HepG2 (cell line): Measurements from ENCODE around the gene PKDREJ. TPM values are rescaled to one million over a fixed set of nuclear protein-coding genes. Genes with fewer than 3 reads are reported as not detected.

ENCODE experiments used
- CHD2 ChIP-seq: IDR thresholded peaks from 2 replicates; pipeline ENCODE4 v1.6.1; 2011; ENCODE audit warnings: low read depth, low read length, improper control_type of control experiment
- ETV5 ChIP-seq: IDR thresholded peaks from 2 replicates; pipeline ENCODE4 v1.6.1; 2018; ENCODE audit warnings: missing biosample characterization, missing genetic modification reagents, inconsistent platforms, borderline replicate concordance
- HNRNPK ChIP-seq: fragments of 200-400 bp; formaldehyde crosslinking; IDR thresholded peaks from 2 replicates; pipeline ENCODE4 v1.6.1; 2018; ENCODE audit warnings: low read length, low read depth, moderate library complexity, mild to moderate bottlenecking; ENCODE audit not compliant: poor library complexity, severe bottlenecking
- HNRNPL ChIP-seq: fragments of 200-400 bp; formaldehyde crosslinking; IDR thresholded peaks from 2 replicates; pipeline ENCODE4 v1.6.1; 2017; ENCODE audit warnings: mild to moderate bottlenecking, low read depth, low read length
- IRF2 ChIP-seq: IDR thresholded peaks from 2 replicates; pipeline ENCODE4 v1.6.1; 2018; ENCODE audit warnings: missing genetic modification reagents, missing compliant biosample characterization
- KDM5A ChIP-seq: fragments of 200-600 bp; sonication (generic); IDR thresholded peaks from 2 replicates; pipeline ENCODE4 v1.7.0; 2018; ENCODE audit warnings: antibody characterized with exemption, mild to moderate bottlenecking, low read length, borderline replicate concordance
- LCORL ChIP-seq, 2 experiments: fragments of 450-650 bp in 1 of 2; sonication (generic) in 1 of 2; formaldehyde crosslinking in 1 of 2; IDR thresholded peaks; 2 replicates each; pipeline versions ENCODE4 v1.5.0 to v1.6.1; 2017 to 2020; ENCODE audit warnings: antibody characterized with exemption in 1 of 2, missing genetic modification reagents in 1 of 2
- NFE2L2 ChIP-seq: fragments of 150-350 bp; IDR thresholded peaks from 2 replicates; pipeline ENCODE4 v1.6.1; 2014; ENCODE audit warnings: low read length
- PHF8 ChIP-seq: sonication (generic); formaldehyde crosslinking; IDR thresholded peaks from 2 replicates; pipeline ENCODE4 v1.5.0; 2020; ENCODE audit warnings: missing genetic modification reagents
- SRSF9 ChIP-seq: fragments of 200-400 bp; formaldehyde crosslinking; IDR thresholded peaks from 2 replicates; pipeline ENCODE4 v1.6.1; 2018; ENCODE audit warnings: borderline replicate concordance, mild to moderate bottlenecking, low read depth, low read length; ENCODE audit not compliant: insufficient read depth, poor library complexity, severe bottlenecking
- SSRP1 ChIP-seq: IDR thresholded peaks from 2 replicates; pipeline ENCODE4 v1.6.1; 2016; ENCODE audit warnings: control low read depth
- TEAD3 ChIP-seq: optimal IDR thresholded peaks from 2 replicates; pipeline ENCODE3; 2016; ENCODE audit warnings: borderline replicate concordance
- ZNF180 ChIP-seq: sonication (generic); formaldehyde crosslinking; IDR thresholded peaks from 2 replicates; pipeline ENCODE4 v1.4.0; 2020; ENCODE audit warnings: low read depth, missing genetic modification reagents, borderline replicate concordance
- ZNF224 ChIP-seq: sonication (generic); formaldehyde crosslinking; IDR thresholded peaks from 2 replicates; pipeline ENCODE4 v1.5.0; 2020; ENCODE audit warnings: mild to moderate bottlenecking, missing genetic modification reagents
- ZNF44 ChIP-seq: sonication (generic); formaldehyde crosslinking; IDR thresholded peaks from 2 replicates; pipeline ENCODE4 v1.5.1; 2020; ENCODE audit warnings: mild to moderate bottlenecking, missing genetic modification reagents
- ZNF496 ChIP-seq: sonication (generic); formaldehyde crosslinking; IDR thresholded peaks from 2 replicates; pipeline ENCODE4 v1.8.1; 2023; ENCODE audit warnings: mild to moderate bottlenecking, moderate library complexity, missing genetic modification reagents; ENCODE audit not compliant: insufficient replicate concordance
- ZNF720 ChIP-seq: sonication (generic); formaldehyde crosslinking; IDR thresholded peaks from 2 replicates; pipeline ENCODE4 v1.4.0; 2020; ENCODE audit warnings: missing genetic modification reagents
- polyA plus RNA-seq, 8 experiments: library from polyadenylated mRNA; depleted of rRNA in 3 of 8; stranded (reverse) in 7 of 8; unstranded in 1 of 8; fragments of >200 nt; fragmentation: Illumina TruSeq in 4 of 8; extraction: Trizol in 4 of 8; gene quantifications; 2 replicates each; pipeline versions ENCODE4 v1.2.1 to v1.2.3, GENCODE V29; 2011 to 2016; ENCODE audit warnings: low read depth in 4 of 8, missing spikeins in 1 of 8, mixed read lengths in 1 of 8; ENCODE audit not compliant: insufficient read depth in 1 of 8
- total RNA-seq, 5 experiments: library from RNA; depleted of rRNA; stranded (reverse); fragments of >200 nt; fragmentation: Illumina TruSeq; extraction: Trizol; gene quantifications; 2 replicates each; pipeline ENCODE4 v1.2.3, GENCODE V29; 2016; ENCODE audit warnings: low read depth in 1 of 5
- TF ChIP-seq, protein P1 (sequence below): sonication (generic); formaldehyde crosslinking; IDR thresholded peaks from 2 replicates; pipeline ENCODE4 v1.5.0; 2020; ENCODE audit warnings: missing genetic modification reagents
- TF ChIP-seq, protein P2 (sequence below): sonication (generic); formaldehyde crosslinking; IDR thresholded peaks from 2 replicates; pipeline ENCODE4 v1.5.1; 2020; ENCODE audit warnings: missing genetic modification reagents, mild to moderate bottlenecking, borderline replicate concordance
- TF ChIP-seq, protein P3 (sequence below): sonication (generic); formaldehyde crosslinking; IDR thresholded peaks from 2 replicates; pipeline ENCODE4 v1.4.0; 2020; ENCODE audit warnings: mild to moderate bottlenecking, missing genetic modification reagents
- TF ChIP-seq, protein P4 (sequence below): sonication (generic); formaldehyde crosslinking; IDR thresholded peaks from 2 replicates; pipeline ENCODE4 v1.4.0; 2020; ENCODE audit warnings: mild to moderate bottlenecking, missing genetic modification reagents, borderline replicate concordance

PKDREJ gene
- total and polyA plus RNA-seq, 2 of the 13 experiments (the other 11 are each of a cell fraction or from before 2014, with no cell fraction given), result not detected

DNA sequence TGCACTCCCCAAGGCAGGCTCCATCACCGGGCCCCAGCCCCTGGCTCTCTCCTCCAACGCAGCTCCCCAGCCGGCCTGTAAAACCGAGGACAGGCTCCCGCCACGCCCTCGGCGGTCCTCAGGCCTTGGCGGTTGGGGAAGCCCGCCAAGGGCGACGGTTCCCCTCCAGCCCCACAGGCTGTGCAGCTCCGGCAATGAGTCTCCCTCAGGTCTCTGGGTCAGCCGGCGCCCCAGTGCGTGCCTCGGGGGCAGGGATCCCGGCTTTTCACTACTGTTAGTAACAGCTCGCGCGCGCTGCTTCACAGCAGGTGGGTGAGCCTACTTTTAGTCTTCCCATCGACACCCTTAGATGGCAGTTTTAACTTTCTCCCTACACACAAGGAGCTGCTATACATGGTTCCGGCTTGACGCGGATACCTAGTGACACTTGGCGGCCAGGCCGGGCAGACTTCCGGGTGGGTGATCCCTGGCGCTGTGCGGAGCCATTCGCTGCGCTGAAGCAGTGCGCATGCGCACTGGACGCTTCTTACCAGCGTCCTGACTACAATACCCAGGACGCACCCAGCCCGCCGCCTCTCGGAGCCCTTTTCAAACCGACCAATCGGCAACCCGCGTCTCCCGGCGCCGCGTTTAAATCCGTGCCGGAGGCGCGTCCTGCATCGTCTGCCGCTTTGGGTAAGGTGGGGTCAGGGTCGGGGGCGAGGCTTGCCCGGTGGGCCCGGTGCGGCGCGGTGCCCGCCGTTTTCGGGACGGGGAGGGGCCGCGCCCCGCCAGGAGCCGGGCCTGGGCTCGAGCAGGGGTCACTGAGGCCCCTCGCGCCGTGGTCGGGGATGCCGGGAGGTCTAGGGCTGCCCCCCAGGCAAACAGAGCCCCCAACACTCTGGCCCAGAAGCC is 33.4 kb upstream of the PKDREJ start, which contains the start of gene GTSE1 (continued):
- TF ChIP-seq SSRP1 (no peak), IRF2 (peak; percentile 21), ETV5 (CRISPR knock-in tag) (peak; percentile 79; the same call in 1 of the 2 replicates), TEAD3 (peak; percentile 54), ZNF224 (CRISPR knock-in tag) (no peak), NFE2L2 (no peak), CHD2 (no peak; the same call in 1 of the 2 replicates), HNRNPL (no peak), LCORL (IDR thresholded peaks at IDR 0.05) (no peak), LCORL (CRISPR knock-in tag; IDR thresholded peaks at IDR 0.05) (no peak), ZNF44 (CRISPR knock-in tag) (no peak), ZNF720 (CRISPR knock-in tag) (no peak), ZNF496 (CRISPR knock-in tag) (peak; percentile 36), KDM5A (peak; percentile 66), HNRNPK (no peak), PHF8 (CRISPR knock-in tag) (peak; percentile 59), SRSF9 (no peak), ZNF180 (CRISPR knock-in tag) (no peak)
- TF ChIP-seq, protein P1, sequence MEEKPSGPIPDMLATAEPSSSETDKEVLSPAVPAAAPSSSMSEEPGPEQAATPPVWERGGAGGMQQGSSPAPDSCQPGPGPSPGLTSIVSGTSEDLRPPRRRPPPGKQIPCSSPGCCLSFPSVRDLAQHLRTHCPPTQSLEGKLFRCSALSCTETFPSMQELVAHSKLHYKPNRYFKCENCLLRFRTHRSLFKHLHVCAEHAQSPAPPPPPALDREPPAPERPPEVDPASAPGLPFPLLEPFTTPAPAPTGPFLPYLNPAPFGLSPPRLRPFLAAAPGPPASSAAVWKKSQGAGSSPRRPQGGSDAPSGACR (CRISPR knock-in tag), result no peak; the same call in 1 of the 2 replicates
- TF ChIP-seq, protein P2, sequence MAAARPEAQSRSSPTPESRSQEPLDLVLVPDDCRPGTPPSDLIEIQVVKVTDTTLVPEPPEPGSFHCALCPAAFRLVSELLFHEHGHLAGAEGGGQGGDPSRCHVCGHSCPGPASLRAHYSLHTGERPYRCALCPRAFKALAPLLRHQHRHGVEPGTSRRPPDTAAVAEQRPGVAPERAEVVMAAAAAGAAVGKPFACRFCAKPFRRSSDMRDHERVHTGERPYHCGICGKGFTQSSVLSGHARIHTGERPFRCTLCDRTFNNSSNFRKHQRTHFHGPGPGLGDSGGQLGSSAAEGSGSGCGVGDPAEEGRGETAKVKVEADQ (CRISPR knock-in tag), result peak; percentile 59; the same call in 1 of the 2 replicates
- TF ChIP-seq, protein P3, sequence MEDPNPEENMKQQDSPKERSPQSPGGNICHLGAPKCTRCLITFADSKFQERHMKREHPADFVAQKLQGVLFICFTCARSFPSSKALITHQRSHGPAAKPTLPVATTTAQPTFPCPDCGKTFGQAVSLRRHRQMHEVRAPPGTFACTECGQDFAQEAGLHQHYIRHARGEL (CRISPR knock-in tag), result no peak
- TF ChIP-seq, protein P4, sequence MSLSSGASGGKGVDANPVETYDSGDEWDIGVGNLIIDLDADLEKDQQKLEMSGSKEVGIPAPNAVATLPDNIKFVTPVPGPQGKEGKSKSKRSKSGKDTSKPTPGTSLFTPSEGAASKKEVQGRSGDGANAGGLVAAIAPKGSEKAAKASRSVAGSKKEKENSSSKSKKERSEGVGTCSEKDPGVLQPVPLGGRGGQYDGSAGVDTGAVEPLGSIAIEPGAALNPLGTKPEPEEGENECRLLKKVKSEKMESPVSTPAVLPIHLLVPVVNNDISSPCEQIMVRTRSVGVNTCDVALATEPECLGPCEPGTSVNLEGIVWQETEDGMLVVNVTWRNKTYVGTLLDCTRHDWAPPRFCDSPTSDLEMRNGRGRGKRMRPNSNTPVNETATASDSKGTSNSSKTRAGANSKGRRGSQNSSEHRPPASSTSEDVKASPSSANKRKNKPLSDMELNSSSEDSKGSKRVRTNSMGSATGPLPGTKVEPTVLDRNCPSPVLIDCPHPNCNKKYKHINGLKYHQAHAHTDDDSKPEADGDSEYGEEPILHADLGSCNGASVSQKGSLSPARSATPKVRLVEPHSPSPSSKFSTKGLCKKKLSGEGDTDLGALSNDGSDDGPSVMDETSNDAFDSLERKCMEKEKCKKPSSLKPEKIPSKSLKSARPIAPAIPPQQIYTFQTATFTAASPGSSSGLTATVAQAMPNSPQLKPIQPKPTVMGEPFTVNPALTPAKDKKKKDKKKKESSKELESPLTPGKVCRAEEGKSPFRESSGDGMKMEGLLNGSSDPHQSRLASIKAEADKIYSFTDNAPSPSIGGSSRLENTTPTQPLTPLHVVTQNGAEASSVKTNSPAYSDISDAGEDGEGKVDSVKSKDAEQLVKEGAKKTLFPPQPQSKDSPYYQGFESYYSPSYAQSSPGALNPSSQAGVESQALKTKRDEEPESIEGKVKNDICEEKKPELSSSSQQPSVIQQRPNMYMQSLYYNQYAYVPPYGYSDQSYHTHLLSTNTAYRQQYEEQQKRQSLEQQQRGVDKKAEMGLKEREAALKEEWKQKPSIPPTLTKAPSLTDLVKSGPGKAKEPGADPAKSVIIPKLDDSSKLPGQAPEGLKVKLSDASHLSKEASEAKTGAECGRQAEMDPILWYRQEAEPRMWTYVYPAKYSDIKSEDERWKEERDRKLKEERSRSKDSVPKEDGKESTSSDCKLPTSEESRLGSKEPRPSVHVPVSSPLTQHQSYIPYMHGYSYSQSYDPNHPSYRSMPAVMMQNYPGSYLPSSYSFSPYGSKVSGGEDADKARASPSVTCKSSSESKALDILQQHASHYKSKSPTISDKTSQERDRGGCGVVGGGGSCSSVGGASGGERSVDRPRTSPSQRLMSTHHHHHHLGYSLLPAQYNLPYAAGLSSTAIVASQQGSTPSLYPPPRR (CRISPR knock-in tag), result no peak
